ENCODE data around the gene WDR62. TPM values are rescaled to one million over a fixed set of nuclear protein-coding genes. Genes with fewer than 3 reads are reported as not detected.

Gene WDR62
- total RNA-seq, 1 donor from 2014 or later: 2.4 TPM

- Histone ChIP-seq H2AFZ (ENCODE audit: low read depth, low read length) (no peak overlapping the region), H3K36me3 (ENCODE audit: insufficient read depth, low read length) (peaks cover 5% of the 10 kb centered on the region), H3K9ac (ENCODE audit: low read length) (no peak overlapping the region), H3K4me2 (ENCODE audit: low read length) (no peak overlapping the region), H3K27ac (ENCODE audit: low read depth, low read length) (no peak overlapping the region), H3K79me2 (ENCODE audit: insufficient read depth, low read length) (no peaks in the 10 kb centered on the region), H3K27me3 (ENCODE audit: insufficient read depth, low read length) (no peaks in the 10 kb centered on the region), H4K20me1 (ENCODE audit: insufficient read depth, low read length) (no peaks in the 10 kb centered on the region), H3K4me3 (ENCODE audit: insufficient read depth, low read depth, low read length) (no peak overlapping the region), H3K9me3 (ENCODE audit: insufficient read depth, low read depth, low read length) (no peaks in the 10 kb centered on the region), H3K4me1 (ENCODE audit: insufficient read depth, low read length) (no peaks in the 10 kb centered on the region)
- Mint-ChIP-seq H3K4me1 (ENCODE audit: low read depth, unreplicated experiment) (no peaks in the 10 kb centered on the region), H3K27me3 (ENCODE audit: low read depth, unreplicated experiment) (peaks cover 7% of the 10 kb centered on the region), H3K9me3 (ENCODE audit: unreplicated experiment) (no peaks in the 10 kb centered on the region), H3K36me3 (ENCODE audit: low read depth, unreplicated experiment) (peaks cover under 1% of the 10 kb centered on the region), H3K4me3 (ENCODE audit: unreplicated experiment) (no peak overlapping the region), H3K27ac (ENCODE audit: unreplicated experiment) (no peak overlapping the region)
- no peak for DNase-seq (ENCODE audit: low read depth)
- TF ChIP-seq EZH2 (IDR thresholded peaks at IDR 0.05; ENCODE audit: insufficient read depth, low read length) (no peak), CTCF (IDR thresholded peaks at IDR 0.05; ENCODE audit: insufficient read depth, low read depth, low read length) (no peak)
- FAIRE-seq: no peak
Measured at GRCh38 chr19:36093687-36094086, 39.0 kb downstream of the WDR62 start.

GRCh38 chr19:36097036-36097435, 42.3 kb downstream of the WDR62 start:
- no peaks in the 10 kb centered on the region for H3K4me1 Mint-ChIP-seq (ENCODE audit: low read depth, unreplicated experiment)
- Histone ChIP-seq H3K79me2 (ENCODE audit: insufficient read depth, low read length) (no peaks in the 10 kb centered on the region), H4K20me1 (ENCODE audit: insufficient read depth, low read length) (no peaks in the 10 kb centered on the region), H3K4me3 (ENCODE audit: insufficient read depth, low read depth, low read length) (no peak overlapping the region), H3K27ac (ENCODE audit: low read depth, low read length) (no peak overlapping the region), H3K9ac (ENCODE audit: low read length) (no peak overlapping the region), H2AFZ (ENCODE audit: low read depth, low read length) (no peak overlapping the region), H3K27me3 (ENCODE audit: insufficient read depth, low read length) (no peaks in the 10 kb centered on the region), H3K36me3 (ENCODE audit: insufficient read depth, low read length) (peaks cover 5% of the 10 kb centered on the region), H3K9me3 (ENCODE audit: insufficient read depth, low read depth, low read length) (no peaks in the 10 kb centered on the region), H3K4me1 (ENCODE audit: insufficient read depth, low read length) (no peaks in the 10 kb centered on the region), H3K4me2 (ENCODE audit: low read length) (no peak overlapping the region)
- no peak for TF ChIP-seq EZH2 (IDR thresholded peaks at IDR 0.05; ENCODE audit: insufficient read depth, low read length)
- TF ChIP-seq CTCF (IDR thresholded peaks at IDR 0.05; ENCODE audit: insufficient read depth, low read depth, low read length): no peak
- no peak overlapping the region for H3K4me3 Mint-ChIP-seq (ENCODE audit: unreplicated experiment)
- no peak for DNase-seq (ENCODE audit: low read depth)
- H3K36me3 Mint-ChIP-seq (ENCODE audit: low read depth, unreplicated experiment): no peaks in the 10 kb centered on the region
- FAIRE-seq: no peak
- peaks cover 3% of the 10 kb centered on the region for H3K27me3 Mint-ChIP-seq (ENCODE audit: low read depth, unreplicated experiment)
- H3K9me3 Mint-ChIP-seq (ENCODE audit: unreplicated experiment): no peaks in the 10 kb centered on the region
- H3K27ac Mint-ChIP-seq (ENCODE audit: unreplicated experiment): no peak overlapping the region

- H3K4me1 ChIP-seq (ENCODE audit: insufficient read depth, low read length): no peaks in the 10 kb centered on the region
- H3K27ac ChIP-seq (ENCODE audit: low read depth, low read length): no peak overlapping the region
- Mint-ChIP-seq H3K27ac (ENCODE audit: unreplicated experiment) (no peak overlapping the region), H3K4me3 (ENCODE audit: unreplicated experiment) (no peak overlapping the region), H3K36me3 (ENCODE audit: low read depth, unreplicated experiment) (no peaks in the 10 kb centered on the region), H3K27me3 (ENCODE audit: low read depth, unreplicated experiment) (peaks cover 3% of the 10 kb centered on the region), H3K9me3 (ENCODE audit: unreplicated experiment) (no peaks in the 10 kb centered on the region), H3K4me1 (ENCODE audit: low read depth, unreplicated experiment) (peaks cover 4% of the 10 kb centered on the region)
- no peaks in the 10 kb centered on the region for H3K79me2 ChIP-seq (ENCODE audit: insufficient read depth, low read length)
- no peak overlapping the region for H3K9ac ChIP-seq (ENCODE audit: low read length)
- no peak overlapping the region for H2AFZ ChIP-seq (ENCODE audit: low read depth, low read length)
- no peak overlapping the region for H3K4me2 ChIP-seq (ENCODE audit: low read length)
- FAIRE-seq: no peak
- peaks cover 8% of the 10 kb centered on the region for H3K36me3 ChIP-seq (ENCODE audit: insufficient read depth, low read length)
- H3K27me3 ChIP-seq (ENCODE audit: insufficient read depth, low read length): no peaks in the 10 kb centered on the region
- no peaks in the 10 kb centered on the region for H4K20me1 ChIP-seq (ENCODE audit: insufficient read depth, low read length)
- no peak for TF ChIP-seq EZH2 (IDR thresholded peaks at IDR 0.05; ENCODE audit: insufficient read depth, low read length)
- no peak for DNase-seq (ENCODE audit: low read depth)
- no peak overlapping the region for H3K4me3 ChIP-seq (ENCODE audit: insufficient read depth, low read depth, low read length)
- H3K9me3 ChIP-seq (ENCODE audit: insufficient read depth, low read depth, low read length): no peaks in the 10 kb centered on the region
Measured at GRCh38 chr19:36099166-36099785, 44.6 kb downstream of the WDR62 start.
